DOHH2 (cell line): ENCODE results near the gene ANKRD13A.

Source experiments
- H3F3A ChIP-seq: fragments of 200-600 bp; sonication (generic), shearing (Covaris generic); 2 replicates; pipeline ENCODE4 v1.6.0; 2016; ENCODE audit warnings: antibody characterized with exemption, mild to moderate bottlenecking; ENCODE audit not compliant: control insufficient read depth, insufficient read depth
- H3K27ac ChIP-seq: fragments of 200-600 bp; sonication (generic); 2 replicates; pipeline ENCODE4 v1.5.1; 2014; ENCODE audit warnings: low read depth, mild to moderate bottlenecking, low read length, moderate library complexity
- H3K27me3 ChIP-seq: fragments of 200-600 bp; sonication (generic); 2 replicates; pipeline ENCODE4 v1.6.1; 2014; ENCODE audit warnings: mild to moderate bottlenecking, low read length, mixed read lengths; ENCODE audit not compliant: control insufficient read depth
- H3K36me3 ChIP-seq: fragments of 200-600 bp; sonication (generic); 2 replicates; pipeline ENCODE4 v1.6.1; 2014; ENCODE audit warnings: mild to moderate bottlenecking, low read length, moderate library complexity, mixed read lengths; ENCODE audit not compliant: control insufficient read depth
- H3K4me1 ChIP-seq: fragments of 200-600 bp; sonication (generic); 2 replicates; pipeline ENCODE4 v1.6.1; 2014; ENCODE audit warnings: mild to moderate bottlenecking, low read length, mixed read lengths; ENCODE audit not compliant: control insufficient read depth
- H3K4me2 ChIP-seq: fragments of 200-600 bp; sonication (generic); 2 replicates; pipeline ENCODE4 v1.6.0; 2014; ENCODE audit warnings: mild to moderate bottlenecking, low read length, moderate library complexity
- H3K4me3 ChIP-seq: fragments of 200-600 bp; sonication (generic); 2 replicates; pipeline ENCODE4 v1.5.1; 2014; ENCODE audit warnings: mild to moderate bottlenecking, low read length, mixed read lengths
- H3K79me2 ChIP-seq: fragments of 200-600 bp; sonication (generic); 2 replicates; pipeline ENCODE4 v1.6.1; 2014; ENCODE audit warnings: mild to moderate bottlenecking, low read length, mixed read lengths; ENCODE audit not compliant: control insufficient read depth
- H3K9me2 ChIP-seq: fragments of 200-600 bp; sonication (generic); replicated peaks from 2 replicates; pipeline ENCODE4 v1.6.1; 2014; ENCODE audit warnings: mild to moderate bottlenecking, low read length, mixed read lengths; ENCODE audit not compliant: control insufficient read depth
- H3K9me3 ChIP-seq: fragments of 200-600 bp; sonication (generic); 2 replicates; pipeline ENCODE4 v1.6.1; 2014; ENCODE audit warnings: antibody characterized with exemption, low read length, mixed read lengths; ENCODE audit not compliant: control insufficient read depth, insufficient read depth
- H4K20me1 ChIP-seq: fragments of 200-600 bp; sonication (generic); 2 replicates; pipeline ENCODE4 v1.6.0; 2014; ENCODE audit warnings: low read depth, mild to moderate bottlenecking, antibody characterized with exemption, low read length, moderate library complexity; ENCODE audit not compliant: control insufficient read depth, insufficient read depth
- EZH2phosphoT487 ChIP-seq: fragments of 200-600 bp; sonication (generic); IDR thresholded peaks from 2 replicates; pipeline ENCODE4 v1.6.1; 2017; ENCODE audit warnings: borderline replicate concordance, mild to moderate bottlenecking, antibody characterized with exemption, low read length, moderate library complexity, mixed read lengths
- TF ChIP-seq, protein P1 (sequence below): fragments of 200-600 bp; sonication (generic); IDR thresholded peaks from one replicate; pipeline ENCODE4 v1.5.1; 2014; ENCODE audit warnings: antibody characterized with exemption, mild to moderate bottlenecking, low read depth, low read length; ENCODE audit not compliant: poor library complexity, severe bottlenecking

The ANKRD13A gene

GRCh38 chr12:110088936-110089335 lies 89.7 kb downstream of the ANKRD13A start:
- Histone ChIP-seq H3K27me3 (peaks cover 27% of the 10 kb centered on the region), H3K4me1 (no peaks in the 10 kb centered on the region), H3K4me3 (no peak overlapping the region), H4K20me1 (no peaks in the 10 kb centered on the region), H3K27ac (no peak overlapping the region), H3K9me3 (no peaks in the 10 kb centered on the region), H3K4me2 (no peak overlapping the region), H3F3A (no peaks in the 10 kb centered on the region), H3K9me2 (no peaks in the 10 kb centered on the region), H3K79me2 (no peaks in the 10 kb centered on the region), H3K36me3 (no peaks in the 10 kb centered on the region)
- TF ChIP-seq, protein P1, sequence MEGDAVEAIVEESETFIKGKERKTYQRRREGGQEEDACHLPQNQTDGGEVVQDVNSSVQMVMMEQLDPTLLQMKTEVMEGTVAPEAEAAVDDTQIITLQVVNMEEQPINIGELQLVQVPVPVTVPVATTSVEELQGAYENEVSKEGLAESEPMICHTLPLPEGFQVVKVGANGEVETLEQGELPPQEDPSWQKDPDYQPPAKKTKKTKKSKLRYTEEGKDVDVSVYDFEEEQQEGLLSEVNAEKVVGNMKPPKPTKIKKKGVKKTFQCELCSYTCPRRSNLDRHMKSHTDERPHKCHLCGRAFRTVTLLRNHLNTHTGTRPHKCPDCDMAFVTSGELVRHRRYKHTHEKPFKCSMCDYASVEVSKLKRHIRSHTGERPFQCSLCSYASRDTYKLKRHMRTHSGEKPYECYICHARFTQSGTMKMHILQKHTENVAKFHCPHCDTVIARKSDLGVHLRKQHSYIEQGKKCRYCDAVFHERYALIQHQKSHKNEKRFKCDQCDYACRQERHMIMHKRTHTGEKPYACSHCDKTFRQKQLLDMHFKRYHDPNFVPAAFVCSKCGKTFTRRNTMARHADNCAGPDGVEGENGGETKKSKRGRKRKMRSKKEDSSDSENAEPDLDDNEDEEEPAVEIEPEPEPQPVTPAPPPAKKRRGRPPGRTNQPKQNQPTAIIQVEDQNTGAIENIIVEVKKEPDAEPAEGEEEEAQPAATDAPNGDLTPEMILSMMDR, result no peak
- TF ChIP-seq EZH2phosphoT487, result no peak
